ENCODE measurements around the gene FFAR3. TPM values are rescaled to one million over a fixed set of nuclear protein-coding genes. Genes with fewer than 3 reads are reported as not detected.

The FFAR3 gene
- polyA plus RNA-seq, 1 donor (not counting 4 experiments of a cell fraction or from before 2014, with no cell fraction given), result not detected

- Histone ChIP-seq H3K79me2 (ENCODE audit: control insufficient read depth, insufficient read depth, low read length) (no peaks in the 10 kb centered on the region), H3K9ac (ENCODE audit: control insufficient read depth, extremely low read depth, insufficient read depth, low read length) (no peak overlapping the region), H3K4me1 (ENCODE audit: control insufficient read depth, extremely low read depth, insufficient read depth, low read length) (no peaks in the 10 kb centered on the region), H3K36me3 (ENCODE audit: control insufficient read depth in 2 of 2, extremely low read depth in 1 of 2, insufficient read depth in 2 of 2, low read length in 2 of 2) (no peaks in the 10 kb centered on the region), H3K9me1 (ENCODE audit: control insufficient read depth, extremely low read depth, insufficient read depth, low read length) (no peaks in the 10 kb centered on the region), H4K20me1 (ENCODE audit: control insufficient read depth, extremely low read depth, insufficient read depth, low read length) (no peaks in the 10 kb centered on the region), H2AFZ (ENCODE audit: control insufficient read depth, low read length) (no peak overlapping the region), H3K27me3 (ENCODE audit: control insufficient read depth, extremely low read depth, insufficient read depth, low read length) (no peaks in the 10 kb centered on the region), H3K4me2 (ENCODE audit: control insufficient read depth, extremely low read depth, insufficient read depth, low read depth, low read length) (no peak overlapping the region), H3K27ac (ENCODE audit: control insufficient read depth, insufficient read depth, low read length) (no peak overlapping the region), H3K4me3 (ENCODE audit: control insufficient read depth in 2 of 3, extremely low read depth in 1 of 3, insufficient read depth in 2 of 3, low read depth in 1 of 3, low read length in 3 of 3) (no peak overlapping the region), H3K9me3 (ENCODE audit: control insufficient read depth, low read depth, low read length) (peaks cover under 1% of the 10 kb centered on the region)
- TF ChIP-seq EZH2 (IDR thresholded peaks at IDR 0.05; ENCODE audit: low read length), result no peak
- no peak for TF ChIP-seq CTCF (optimal IDR thresholded peaks at IDR 0.05 in 1 of 3, IDR thresholded peaks at IDR 0.05 in 1 of 3, conservative IDR thresholded peaks at IDR 0.05 in 1 of 3; ENCODE audit: extremely low read depth in 1 of 3, insufficient read depth in 2 of 3, low read length in 3 of 3)
- FAIRE-seq (no peak), DNase-seq (ENCODE audit: low read depth, low spot score) (no peak)
- dilution Hi-C loops (cut with MboI; ENCODE audit: extremely low pct_ligation_motif_present, low sequenced_read_pairs), result no loop called here
Observed at GRCh38 chr19:35380450-35381124, 22.3 kb downstream of the FFAR3 start.

- Histone ChIP-seq H2AFZ (ENCODE audit: control insufficient read depth, low read length) (no peak overlapping the region), H3K4me2 (ENCODE audit: control insufficient read depth, extremely low read depth, insufficient read depth, low read depth, low read length) (no peak overlapping the region), H3K27ac (ENCODE audit: control insufficient read depth, insufficient read depth, low read length) (no peak overlapping the region), H3K4me1 (ENCODE audit: control insufficient read depth, extremely low read depth, insufficient read depth, low read length) (no peaks in the 10 kb centered on the region), H3K4me3 (ENCODE audit: control insufficient read depth in 2 of 3, extremely low read depth in 1 of 3, insufficient read depth in 2 of 3, low read depth in 1 of 3, low read length in 3 of 3) (no peak overlapping the region), H3K9me1 (ENCODE audit: control insufficient read depth, extremely low read depth, insufficient read depth, low read length) (no peaks in the 10 kb centered on the region), H3K27me3 (ENCODE audit: control insufficient read depth, extremely low read depth, insufficient read depth, low read length) (no peaks in the 10 kb centered on the region), H4K20me1 (ENCODE audit: control insufficient read depth, extremely low read depth, insufficient read depth, low read length) (no peaks in the 10 kb centered on the region), H3K36me3 (ENCODE audit: control insufficient read depth in 2 of 2, extremely low read depth in 1 of 2, insufficient read depth in 2 of 2, low read length in 2 of 2) (no peaks in the 10 kb centered on the region), H3K9me3 (ENCODE audit: control insufficient read depth, low read depth, low read length) (peaks cover 3% of the 10 kb centered on the region), H3K9ac (ENCODE audit: control insufficient read depth, extremely low read depth, insufficient read depth, low read length) (no peak overlapping the region), H3K79me2 (ENCODE audit: control insufficient read depth, insufficient read depth, low read length) (no peaks in the 10 kb centered on the region)
- DNase-seq (ENCODE audit: low read depth, low spot score), result no peak
- TF ChIP-seq EZH2 (IDR thresholded peaks at IDR 0.05; ENCODE audit: low read length) (no peak), CTCF (optimal IDR thresholded peaks at IDR 0.05 in 1 of 3, IDR thresholded peaks at IDR 0.05 in 1 of 3, conservative IDR thresholded peaks at IDR 0.05 in 1 of 3; ENCODE audit: extremely low read depth in 1 of 3, insufficient read depth in 2 of 3, low read length in 3 of 3) (no peak)
- FAIRE-seq, result no peak
- dilution Hi-C loops (cut with MboI; ENCODE audit: extremely low pct_ligation_motif_present, low sequenced_read_pairs), result no loop called here
Observed at GRCh38 chr19:35381318-35381717, 23.1 kb downstream of the FFAR3 start.
